GM12878 (cell line): Measurements from ENCODE around the gene EEF2KMT.
A peak's percentile ranks its signal among the peaks of the same experiment; 100 is the strongest.
"Not testable (repeated sequence)": the region's sequence is repeated elsewhere in the genome, so short reads cannot be mapped to it uniquely, and the experiment has no call there.

Experiments used
- E2F4 ChIP-seq: IDR thresholded peaks from 2 replicates; pipeline ENCODE4 v1.6.1; 2012; ENCODE audit warnings: low read depth, low read length, improper control_type of control experiment
- E2F8 ChIP-seq: fragments of 450-650 bp; IDR thresholded peaks from 2 replicates; pipeline ENCODE4 v1.6.1; 2018; ENCODE audit warnings: mild to moderate bottlenecking, low read depth, moderate library complexity; ENCODE audit not compliant: partially characterized antibody
- ETV6 ChIP-seq, 2 experiments: fragments of 450-650 bp in 1 of 2; IDR thresholded peaks in 1 of 2; conservative IDR thresholded peaks in 1 of 2; 2 replicates each; pipeline ENCODE4 v1.6.1; 2014; ENCODE audit warnings: antibody characterized with exemption in 1 of 2, borderline replicate concordance in 1 of 2, low read depth in 1 of 2, mild to moderate bottlenecking in 1 of 2, moderate library complexity in 1 of 2
- NFXL1 ChIP-seq: fragments of 450-650 bp; IDR thresholded peaks from 2 replicates; pipeline ENCODE4 v1.6.1; 2017; ENCODE audit warnings: antibody characterized with exemption, mild to moderate bottlenecking, borderline replicate concordance
- POLR2A ChIP-seq: IDR thresholded peaks from 2 replicates; pipeline ENCODE4 v1.6.1; 2011; ENCODE audit warnings: low read depth, mild to moderate bottlenecking, low read length
- RAD21 ChIP-seq: IDR thresholded peaks from 2 replicates; pipeline ENCODE4 v1.6.1; 2011; ENCODE audit warnings: mild to moderate bottlenecking, low read depth, low read length, moderate library complexity; ENCODE audit not compliant: insufficient read depth
- RB1 ChIP-seq: fragments of 450-650 bp; formaldehyde crosslinking; IDR thresholded peaks from 2 replicates; pipeline ENCODE4 v1.6.1; 2017; ENCODE audit warnings: mild to moderate bottlenecking, borderline replicate concordance
- TCF7 ChIP-seq: IDR thresholded peaks from 2 replicates; pipeline ENCODE4 v1.6.1; 2014; ENCODE audit warnings: antibody characterized with exemption, borderline replicate concordance
- TF ChIP-seq, protein P1 (sequence below): IDR thresholded peaks from 2 replicates; pipeline ENCODE4 v1.6.1; 2012; ENCODE audit warnings: low read depth, low read length, improper control_type of control experiment

DNA sequence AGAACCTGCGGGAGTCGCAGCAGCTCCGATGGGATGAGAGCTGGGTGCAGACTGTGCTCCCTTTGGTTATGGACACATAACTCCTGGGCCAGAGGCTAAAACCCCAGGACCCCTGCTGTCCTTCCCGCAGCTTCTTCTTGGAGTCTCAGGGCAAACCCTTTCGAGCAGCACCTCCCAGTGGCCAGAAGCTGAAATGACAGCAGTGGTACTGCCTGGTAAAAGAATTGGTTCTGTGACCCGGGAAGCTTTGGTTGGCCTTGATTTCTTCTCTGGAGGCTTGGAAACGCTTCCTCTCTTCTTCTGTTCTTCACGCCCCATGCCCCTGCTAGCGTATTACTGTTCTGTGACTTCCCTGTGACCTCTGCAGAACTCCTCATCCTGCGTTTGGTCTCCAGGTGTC is 12.8 kb downstream of the EEF2KMT start:
- not testable (repeated sequence) for TF ChIP-seq POLR2A; E2F8; ETV6 (conservative IDR thresholded peaks at IDR 0.05 in 1 of 2, IDR thresholded peaks at IDR 0.05 in 1 of 2; ENCODE audit: borderline replicate concordance in 1 of 2, low read depth in 1 of 2); E2F4; TCF7; RB1; NFXL1
- peak; percentile 73 for TF ChIP-seq RAD21
- TF ChIP-seq, protein P1, sequence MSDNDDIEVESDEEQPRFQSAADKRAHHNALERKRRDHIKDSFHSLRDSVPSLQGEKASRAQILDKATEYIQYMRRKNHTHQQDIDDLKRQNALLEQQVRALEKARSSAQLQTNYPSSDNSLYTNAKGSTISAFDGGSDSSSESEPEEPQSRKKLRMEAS = not testable (repeated sequence)
